Cerebellar nuclear complex (tissue), 1 donor: ENCODE data around the gene GEMIN4.

Experiments used
- DNase-seq, 2 experiments: peaks; one replicate each; lab custom pipeline; 2025; lab: John Stamatoyannopoulos, UW

GEMIN4 gene

GRCh38 chr17:740240-741017, 11.6 kb downstream of the GEMIN4 start:
- no peak for DNase-seq

- no peak for DNase-seq
Observed at GRCh38 chr17:737561-738113, 14.4 kb downstream of the GEMIN4 start.

- DNase-seq, result no peak
Observed at GRCh38 chr17:733743-734142, 18.3 kb downstream of the GEMIN4 start.

GRCh38 chr17:732902-733720, 19.0 kb downstream of the GEMIN4 start:
- no peak for DNase-seq

- no peak for DNase-seq
Observed at GRCh38 chr17:732067-732901, 19.8 kb downstream of the GEMIN4 start, which contains the start of gene TLCD3A. Gene TLCD3A (plus strand): TSS chr17:732596. CDS start chr17:732648, 52 bp downstream.

- DNase-seq, result no peak
Observed at GRCh38 chr17:731644-732066, 20.4 kb downstream of the GEMIN4 start.

GRCh38 chr17:728911-729310, 23.2 kb downstream of the GEMIN4 start:
- DNase-seq, result no peak

- no peak for DNase-seq
Observed at GRCh38 chr17:726271-726919, 25.7 kb downstream of the GEMIN4 start.

GRCh38 chr17:725746-726145, 26.3 kb downstream of the GEMIN4 start:
- no peak for DNase-seq

- DNase-seq, result no peak
Observed at GRCh38 chr17:725084-725483, 27.0 kb downstream of the GEMIN4 start.

GRCh38 chr17:721540-721937, 30.5 kb downstream of the GEMIN4 start:
- no peak for DNase-seq

- no peak for DNase-seq
Observed at GRCh38 chr17:720706-721539, 31.1 kb downstream of the GEMIN4 start.

GRCh38 chr17:718075-718474, 34.0 kb downstream of the GEMIN4 start:
- DNase-seq, result no peak

GRCh38 chr17:708132-708531, 43.9 kb downstream of the GEMIN4 start:
- DNase-seq, result no peak

GRCh38 chr17:705863-706262, 46.2 kb downstream of the GEMIN4 start:
- DNase-seq, result no peak

- DNase-seq, result no peak
Observed at GRCh38 chr17:705011-705410, 47.1 kb downstream of the GEMIN4 start.

GRCh38 chr17:704111-704864, 47.8 kb downstream of the GEMIN4 start:
- no peak for DNase-seq

GRCh38 chr17:703081-703875, 48.8 kb downstream of the GEMIN4 start:
- no peak for DNase-seq
